ENCODE measurements around the gene CHERP. TPM values are rescaled to one million over a fixed set of nuclear protein-coding genes. Genes with fewer than 3 reads are reported as not detected.

Gene CHERP
- total RNA-seq, 2 donors from 2014 or later = 4.3 to 8.0 TPM

GRCh38 chr19:16541526-16542044 is 652 bp downstream of the CHERP start:
- no peak for TF ChIP-seq CTCF (IDR thresholded peaks at IDR 0.05)
- no peaks in the 10 kb centered on the region for H3K9me3 ChIP-seq
- peak overlapping the region; percentile 88 to 98 for H3K4me3 ChIP-seq
- peaks cover 11% of the 10 kb centered on the region for H3K36me3 ChIP-seq
- H3K27ac ChIP-seq = peak overlapping the region; percentile 86 to 93
- H3K4me1 ChIP-seq = peaks cover 0 to 49% of the 10 kb centered on the region in 2 donors
- no peaks in the 10 kb centered on the region for H3K27me3 ChIP-seq
- no peak for DNase-seq (ENCODE audit: low spot score)

- H3K36me3 ChIP-seq = peaks cover 11% of the 10 kb centered on the region
- H3K4me3 ChIP-seq = peak overlapping the region; percentile 88 to 98
- no peak for DNase-seq (ENCODE audit: low spot score)
- H3K27me3 ChIP-seq = no peaks in the 10 kb centered on the region
- TF ChIP-seq CTCF (IDR thresholded peaks at IDR 0.05) = no peak
- H3K27ac ChIP-seq = no peak overlapping the region
- peaks cover 0 to 49% of the 10 kb centered on the region in 2 donors for H3K4me1 ChIP-seq
- no peaks in the 10 kb centered on the region for H3K9me3 ChIP-seq
These were observed 1.3 kb downstream of the CHERP start for GRCh38 chr19:16540948-16541347.

- no peaks in the 10 kb centered on the region for H3K9me3 ChIP-seq
- TF ChIP-seq CTCF (IDR thresholded peaks at IDR 0.05) = no peak
- H3K27me3 ChIP-seq = no peaks in the 10 kb centered on the region
- no peak overlapping the region for H3K27ac ChIP-seq
- peaks cover 0 to 31% of the 10 kb centered on the region in 2 donors for H3K4me1 ChIP-seq
- DNase-seq (ENCODE audit: low spot score) = no peak
- peaks cover 46% of the 10 kb centered on the region for H3K36me3 ChIP-seq
- H3K4me3 ChIP-seq = no peak overlapping the region
These were observed 5.1 kb downstream of the CHERP start for GRCh38 chr19:16537111-16537510.

- no peak for DNase-seq (ENCODE audit: low spot score)
- no peaks in the 10 kb centered on the region for H3K9me3 ChIP-seq
- peaks cover 56% of the 10 kb centered on the region for H3K36me3 ChIP-seq
- no peak overlapping the region for H3K27ac ChIP-seq
- no peaks in the 10 kb centered on the region for H3K27me3 ChIP-seq
- no peak overlapping the region for H3K4me3 ChIP-seq
- H3K4me1 ChIP-seq = peaks cover 0 to 24% of the 10 kb centered on the region in 2 donors
- no peak for TF ChIP-seq CTCF (IDR thresholded peaks at IDR 0.05)
These were observed 6.1 kb downstream of the CHERP start for GRCh38 chr19:16536130-16536529.

- H3K27ac ChIP-seq = no peak overlapping the region
- DNase-seq (ENCODE audit: low spot score) = no peak
- H3K9me3 ChIP-seq = no peaks in the 10 kb centered on the region
- no peak overlapping the region for H3K4me3 ChIP-seq
- H3K27me3 ChIP-seq = no peaks in the 10 kb centered on the region
- H3K36me3 ChIP-seq = peaks cover 64% of the 10 kb centered on the region
- H3K4me1 ChIP-seq = peaks cover 0 to 17% of the 10 kb centered on the region in 2 donors
- TF ChIP-seq CTCF (IDR thresholded peaks at IDR 0.05) = no peak
These were observed 6.9 kb downstream of the CHERP start for GRCh38 chr19:16535381-16535780.
